GM12801 (cell line): ENCODE measurements around the gene AEN.

Experiments used
- TF ChIP-seq, protein P1 (sequence below): IDR thresholded peaks from one replicate; pipeline ENCODE4 v1.5.1; 2011; ENCODE audit warnings: control low read depth; ENCODE audit not compliant: insufficient read length; ENCODE audit errors: extremely low read depth

Gene AEN, protein sequence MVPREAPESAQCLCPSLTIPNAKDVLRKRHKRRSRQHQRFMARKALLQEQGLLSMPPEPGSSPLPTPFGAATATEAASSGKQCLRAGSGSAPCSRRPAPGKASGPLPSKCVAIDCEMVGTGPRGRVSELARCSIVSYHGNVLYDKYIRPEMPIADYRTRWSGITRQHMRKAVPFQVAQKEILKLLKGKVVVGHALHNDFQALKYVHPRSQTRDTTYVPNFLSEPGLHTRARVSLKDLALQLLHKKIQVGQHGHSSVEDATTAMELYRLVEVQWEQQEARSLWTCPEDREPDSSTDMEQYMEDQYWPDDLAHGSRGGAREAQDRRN

DNA sequence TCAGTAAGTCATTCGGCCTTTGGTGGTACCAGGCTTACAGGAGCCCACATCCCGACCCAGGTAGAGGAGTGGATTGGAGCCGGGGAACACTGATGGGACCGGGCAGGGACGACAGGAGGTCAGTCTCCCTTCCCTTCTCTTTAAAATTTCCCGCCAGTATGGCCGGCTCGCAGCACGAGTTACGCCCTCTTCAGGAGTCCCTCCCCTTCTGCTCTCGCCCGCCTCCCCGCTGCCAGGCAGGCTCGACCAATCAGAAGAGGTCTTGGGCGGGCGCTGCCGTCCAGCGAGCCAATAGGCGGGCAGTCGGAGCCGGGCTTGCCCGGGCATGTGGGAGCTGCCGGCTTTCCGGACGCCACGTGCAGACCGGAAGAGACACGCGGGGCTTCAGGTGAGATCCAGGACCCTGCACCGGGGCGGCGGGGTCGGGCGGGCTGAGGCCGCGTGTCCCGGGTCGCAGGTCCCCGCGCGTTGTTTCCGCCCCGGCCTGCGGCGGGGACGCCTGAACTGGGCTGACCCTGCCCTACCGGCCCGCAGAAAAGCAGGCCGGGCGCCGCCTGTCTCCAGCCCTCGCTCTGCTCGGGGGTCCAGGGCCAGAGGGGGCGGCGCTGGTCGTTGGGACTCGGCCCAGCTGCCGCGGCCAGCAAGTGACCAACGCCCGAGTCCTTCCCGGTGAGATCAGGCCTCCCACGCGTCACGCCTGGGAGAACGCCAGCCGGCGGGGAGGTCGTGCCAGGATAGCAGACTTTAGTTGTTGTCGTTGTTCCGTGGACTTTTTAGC lies at the start of gene AEN:
TSS of gene AEN (plus strand) at position 346 of the 778 bp plus-strand sequence. CDS start 4,870 bp downstream, outside the sequence.
- TF ChIP-seq, protein P1, sequence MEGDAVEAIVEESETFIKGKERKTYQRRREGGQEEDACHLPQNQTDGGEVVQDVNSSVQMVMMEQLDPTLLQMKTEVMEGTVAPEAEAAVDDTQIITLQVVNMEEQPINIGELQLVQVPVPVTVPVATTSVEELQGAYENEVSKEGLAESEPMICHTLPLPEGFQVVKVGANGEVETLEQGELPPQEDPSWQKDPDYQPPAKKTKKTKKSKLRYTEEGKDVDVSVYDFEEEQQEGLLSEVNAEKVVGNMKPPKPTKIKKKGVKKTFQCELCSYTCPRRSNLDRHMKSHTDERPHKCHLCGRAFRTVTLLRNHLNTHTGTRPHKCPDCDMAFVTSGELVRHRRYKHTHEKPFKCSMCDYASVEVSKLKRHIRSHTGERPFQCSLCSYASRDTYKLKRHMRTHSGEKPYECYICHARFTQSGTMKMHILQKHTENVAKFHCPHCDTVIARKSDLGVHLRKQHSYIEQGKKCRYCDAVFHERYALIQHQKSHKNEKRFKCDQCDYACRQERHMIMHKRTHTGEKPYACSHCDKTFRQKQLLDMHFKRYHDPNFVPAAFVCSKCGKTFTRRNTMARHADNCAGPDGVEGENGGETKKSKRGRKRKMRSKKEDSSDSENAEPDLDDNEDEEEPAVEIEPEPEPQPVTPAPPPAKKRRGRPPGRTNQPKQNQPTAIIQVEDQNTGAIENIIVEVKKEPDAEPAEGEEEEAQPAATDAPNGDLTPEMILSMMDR, result no peak

DNA sequence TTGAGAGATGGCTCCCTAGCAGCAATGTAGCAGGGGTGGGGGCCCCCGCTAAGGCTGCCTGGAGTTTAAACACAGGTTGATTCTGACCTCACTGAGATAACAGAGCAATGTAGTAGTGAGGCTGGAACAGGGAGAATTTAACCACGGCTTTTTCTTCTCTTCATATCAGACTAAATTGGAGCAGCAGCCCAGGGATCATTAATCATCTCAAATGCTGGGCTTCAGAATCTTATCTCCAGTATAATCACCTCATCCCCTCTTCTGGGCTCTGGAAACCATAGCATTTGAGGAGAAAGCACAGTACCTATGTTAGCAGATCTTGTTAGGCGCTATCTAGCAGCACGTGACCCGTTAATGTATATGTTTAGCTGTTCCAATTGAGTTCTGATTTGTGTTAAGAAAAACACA lies 49.3 kb upstream of the AEN start:
- TF ChIP-seq, protein P1, result no peak

DNA sequence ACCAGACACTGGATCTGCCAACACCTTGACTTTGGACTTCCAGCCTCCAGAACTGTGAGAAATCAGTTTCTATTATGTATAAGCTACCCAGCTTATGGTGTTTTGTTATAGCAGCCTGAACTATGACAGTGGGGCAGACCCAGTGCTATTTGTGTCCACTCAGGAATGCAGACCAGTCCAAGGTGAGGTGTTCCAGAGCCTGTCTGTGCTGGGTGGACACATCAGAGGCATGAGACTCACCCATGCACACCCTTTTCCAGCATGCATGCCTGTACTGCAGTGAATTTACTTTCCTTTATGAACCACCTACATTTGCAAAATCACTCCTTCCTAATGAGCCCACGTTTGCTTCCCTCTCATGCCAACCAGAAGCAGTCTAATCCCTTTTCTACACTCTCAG lies 47.1 kb upstream of the AEN start:
- TF ChIP-seq, protein P1, result no peak

DNA sequence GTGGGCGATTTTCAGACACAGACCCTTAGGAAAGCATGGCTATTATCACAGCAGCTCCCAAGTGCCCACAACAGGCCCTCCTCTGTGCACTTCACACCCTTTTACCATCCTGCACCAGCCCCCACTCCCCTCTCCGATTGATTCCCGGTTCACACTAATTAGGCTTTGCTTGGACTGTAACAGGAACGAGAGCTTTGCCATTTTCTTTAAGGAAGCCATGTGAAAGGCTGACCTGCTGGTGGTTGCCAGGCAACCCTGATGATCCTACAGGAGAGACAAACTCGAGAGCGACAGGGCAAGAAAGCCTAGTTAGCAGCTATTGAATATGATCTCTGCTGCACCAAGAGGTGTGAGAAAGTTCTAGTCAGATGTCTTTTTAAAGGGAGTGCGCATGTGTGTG lies 46.5 kb upstream of the AEN start:
- TF ChIP-seq, protein P1, result no peak

DNA sequence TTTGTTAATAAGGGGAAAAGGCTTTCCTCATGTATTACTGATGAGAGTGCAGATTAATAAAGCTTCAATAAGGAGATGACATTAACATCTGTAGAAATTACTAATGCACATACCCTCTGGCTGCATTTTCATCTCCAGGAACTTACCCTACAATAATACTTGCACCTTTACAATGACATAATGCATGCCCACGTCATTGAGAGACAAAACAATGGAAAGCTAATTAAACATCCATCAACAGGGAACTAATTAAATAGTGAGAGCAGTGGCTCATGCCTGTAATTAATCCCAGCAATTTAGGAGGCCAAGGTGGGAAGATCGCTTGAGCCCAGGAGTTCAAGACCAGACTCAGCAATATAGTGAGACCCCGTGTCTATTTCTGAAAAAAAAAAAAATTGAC lies 41.8 kb upstream of the AEN start:
- TF ChIP-seq, protein P1, result no peak

DNA sequence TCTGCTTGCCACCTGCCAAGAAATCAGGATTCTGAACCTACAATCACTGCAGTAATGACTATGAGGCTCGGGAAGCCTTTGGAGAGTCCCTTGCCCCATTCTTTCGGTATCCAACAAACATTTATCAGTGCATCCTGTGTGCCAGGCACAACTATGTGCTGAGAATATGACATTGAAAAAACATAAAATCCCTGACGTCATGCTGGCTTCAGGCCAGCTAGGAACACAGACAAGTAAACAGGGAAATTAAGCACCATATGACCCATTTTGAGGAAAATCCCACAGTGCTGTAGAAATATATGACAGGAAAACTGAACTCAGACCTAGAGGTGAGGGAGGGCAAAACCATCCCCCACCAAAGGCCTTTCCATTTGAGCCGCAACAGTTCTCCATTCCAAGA lies 40.6 kb upstream of the AEN start:
- TF ChIP-seq, protein P1, result no peak

DNA sequence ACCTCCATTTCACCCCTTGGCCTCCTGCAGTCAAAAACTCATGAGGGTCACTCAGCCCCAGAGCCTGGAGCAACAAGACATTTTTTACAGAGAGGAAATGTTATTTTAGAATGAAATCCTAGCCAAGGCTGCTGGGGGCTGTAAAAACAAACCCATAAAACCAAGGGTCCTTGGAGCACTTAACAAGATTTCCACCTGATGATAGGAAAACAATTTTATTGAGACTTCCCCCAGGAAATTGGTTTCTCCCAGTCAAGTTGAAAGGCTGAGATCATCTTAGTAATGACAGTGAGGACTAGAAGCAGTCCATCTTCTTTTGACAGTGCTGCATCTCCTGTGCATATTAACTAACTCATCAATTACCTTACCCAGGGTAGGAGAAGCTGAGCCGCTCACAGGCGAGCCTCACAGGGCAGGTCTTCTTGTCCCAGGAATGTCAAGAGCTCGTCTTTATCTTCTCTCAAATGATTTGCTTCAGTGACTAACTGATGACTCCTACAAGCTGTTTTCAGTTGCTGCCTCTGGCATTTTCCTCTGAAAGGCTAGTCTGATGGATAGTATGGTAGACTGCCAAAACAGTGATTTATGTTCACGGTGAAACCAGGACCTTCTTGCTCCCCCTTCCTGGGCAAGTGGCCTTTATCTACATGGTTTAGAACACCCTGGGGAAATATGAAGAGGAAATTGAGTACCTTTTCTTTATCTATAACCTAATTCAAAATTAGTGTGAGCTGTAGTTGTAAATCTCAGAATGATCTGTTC lies 34.6 kb upstream of the AEN start:
- TF ChIP-seq, protein P1, result no peak
